Measurements from ENCODE around the gene CRYBB1. TPM values are rescaled to one million over a fixed set of nuclear protein-coding genes. Genes with fewer than 3 reads are reported as not detected.

The CRYBB1 gene
- total RNA-seq: not detected in 2 replicates

DNA sequence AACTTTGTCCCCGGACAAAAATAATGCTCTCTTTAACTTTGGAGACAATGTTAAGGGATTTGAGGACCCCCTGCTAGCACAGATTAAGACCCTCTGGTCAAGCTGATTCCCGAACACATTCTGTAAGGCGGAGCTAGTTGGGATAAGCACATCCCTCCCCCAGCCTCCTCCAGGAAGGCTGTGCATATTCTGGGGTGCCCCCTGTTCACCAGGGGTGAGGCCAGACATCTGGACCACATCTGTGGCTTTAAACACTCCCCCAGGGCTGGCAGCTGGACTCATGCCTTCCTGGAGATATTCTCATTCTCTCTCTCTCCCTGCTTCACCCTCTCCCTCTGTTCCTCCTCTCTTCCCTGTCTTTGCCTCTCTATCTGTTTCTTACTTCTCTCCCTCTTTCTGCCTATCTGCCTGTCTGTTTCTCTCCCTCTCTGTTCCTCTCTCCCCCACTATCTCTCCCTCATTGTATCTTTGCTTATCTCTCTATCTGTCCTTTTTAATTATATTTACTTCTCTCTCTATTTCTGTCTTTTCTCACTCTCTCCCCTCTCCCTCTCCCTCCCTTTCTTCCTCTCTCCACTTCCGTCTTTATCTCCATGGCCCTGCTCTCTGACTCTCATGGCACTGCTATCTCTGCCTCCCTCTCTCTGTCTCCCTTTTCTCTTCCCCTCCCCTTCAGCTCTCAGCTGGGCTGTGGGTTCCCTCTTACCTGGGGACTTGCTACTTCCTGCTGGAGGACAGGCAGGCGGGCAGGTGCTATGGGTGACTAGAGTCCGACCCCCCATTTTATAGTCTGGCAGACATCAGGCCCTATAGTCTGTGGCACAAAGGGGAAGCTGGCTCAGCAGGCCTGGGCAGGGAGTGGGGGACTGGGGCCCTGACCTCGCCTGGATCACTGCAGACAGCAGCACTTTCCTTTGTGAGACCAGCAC is at the start of gene CRYBB1:
TSS of gene CRYBB1 (minus strand) at position 757 of the 929 bp plus-strand sequence. CDS start 1,708 bp downstream, outside the sequence.

DNA sequence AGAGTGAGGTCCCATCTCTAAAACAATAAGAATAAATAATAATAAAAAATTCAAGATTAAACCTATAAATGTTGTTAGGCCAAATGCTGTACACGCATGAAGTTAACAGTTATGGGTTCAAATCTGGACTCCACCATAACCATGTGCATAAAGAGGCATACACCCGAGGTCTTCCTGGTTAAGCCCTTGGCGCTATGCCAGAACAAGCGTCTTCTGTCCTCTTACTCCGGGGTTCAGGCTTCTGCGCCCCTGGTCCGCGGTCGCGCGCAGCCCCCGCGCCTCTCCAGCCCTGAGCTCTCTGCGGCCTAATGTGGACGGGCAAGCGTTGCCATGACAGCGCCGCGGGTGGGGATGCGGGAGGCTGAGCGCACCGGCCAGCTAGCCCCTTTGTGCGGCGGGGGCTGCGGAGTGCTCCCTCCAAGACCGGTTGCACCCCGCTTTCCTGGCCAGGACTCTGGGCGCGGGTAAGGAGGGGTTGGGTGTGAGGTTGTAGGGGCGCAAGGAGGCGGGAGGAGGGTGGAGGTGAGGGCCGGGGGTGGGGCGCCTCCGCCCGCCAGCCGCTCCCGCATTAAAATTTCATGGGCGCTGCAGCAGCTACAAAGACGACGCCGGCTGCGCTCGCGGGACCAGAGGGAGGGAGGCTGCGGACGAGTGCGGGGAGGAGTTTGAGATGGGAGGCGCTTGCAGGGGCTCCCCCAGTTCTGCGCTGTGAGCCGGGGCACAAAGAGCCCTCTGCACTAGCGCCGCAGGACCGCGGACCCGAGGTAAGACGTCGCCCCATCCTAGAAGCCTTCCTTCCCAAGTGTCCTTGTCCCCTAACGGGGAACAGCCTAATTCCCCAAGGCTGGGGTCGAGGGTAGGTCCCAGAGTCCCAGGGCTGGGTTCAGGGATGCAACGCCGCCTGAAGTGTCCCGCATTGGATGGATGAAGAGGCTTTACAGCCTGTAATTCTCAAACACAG is 39.3 kb upstream of the CRYBB1 start, which contains the start of gene MIAT:
TSS of gene MIAT (plus strand) at position 698 of the 961 bp plus-strand sequence.

GRCh38 chr22:26621663-26622062 is 3.8 kb upstream of the CRYBB1 start, which contains the start of gene CRYBA4:
Gene CRYBA4 (plus strand): TSS chr22:26621963. CDS start chr22:26622597, 634 bp downstream.

DNA sequence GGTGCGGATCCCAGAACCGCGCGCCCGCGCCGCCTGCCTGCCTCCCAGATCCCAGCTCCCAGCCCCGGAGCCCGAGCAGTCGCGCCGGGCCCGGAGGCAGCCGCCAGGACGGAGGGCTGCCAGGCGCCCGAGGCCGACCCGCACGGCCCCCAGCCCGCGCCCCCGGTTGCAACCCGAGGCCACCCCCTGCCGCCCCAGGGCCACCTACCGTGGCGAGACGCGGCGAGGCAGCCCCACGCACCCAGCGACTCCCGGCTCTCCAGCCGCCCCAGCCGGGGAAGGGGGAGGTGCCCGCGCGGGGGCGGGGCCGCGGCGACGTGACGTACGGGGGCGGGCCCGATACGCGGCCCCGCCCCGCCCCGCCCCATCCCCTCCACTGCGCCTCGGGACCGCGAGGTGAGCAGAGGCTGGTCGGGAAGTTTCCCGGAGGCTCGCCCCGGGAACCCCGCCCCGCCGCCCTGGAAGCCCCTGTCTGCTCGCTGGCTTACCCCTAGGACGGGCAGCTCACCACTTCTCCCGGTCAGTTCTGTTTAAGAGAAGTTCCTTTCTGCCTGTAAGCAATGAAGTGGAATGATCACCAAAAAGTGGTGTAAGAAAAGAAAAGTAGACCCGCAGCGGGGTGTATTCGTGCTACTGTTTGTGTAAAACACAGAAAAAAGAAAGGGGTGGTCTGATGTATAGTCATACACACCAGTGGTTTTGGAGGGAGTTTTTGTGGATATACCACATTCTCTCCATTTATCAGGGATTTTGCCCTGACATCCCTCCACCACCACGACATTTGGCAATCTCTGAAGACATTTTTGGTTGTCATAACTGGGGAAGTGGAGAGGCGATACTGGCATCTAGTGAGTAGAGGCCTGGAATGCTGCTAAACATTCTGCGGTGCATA is 27.7 kb downstream of the CRYBB1 start, which contains the start of gene TPST2:
TSS of gene TPST2 (minus strand) at position 288 of the 892 bp plus-strand sequence. CDS start 48,502 bp downstream, outside the sequence.

Other genes starting within 250 kb of the CRYBB1 start
- 1.5 and 4.8 TPM in 2 replicates for gene ASPHD2, start 188.8 kb downstream of the CRYBB1 start, total RNA-seq
- 21.0 and 39.9 TPM in 2 replicates for gene HPS4, start 134.2 kb downstream of the CRYBB1 start, total RNA-seq
- gene SRRD, start 134.2 kb downstream of the CRYBB1 start, total RNA-seq: 10.4 and 14.5 TPM in 2 replicates
- 34.7 and 41.0 TPM in 2 replicates for gene TFIP11, start 105.6 kb downstream of the CRYBB1 start, total RNA-seq
- gene TPST2, start 27.9 kb downstream of the CRYBB1 start, total RNA-seq: 25.8 and 47.5 TPM in 2 replicates
- not detected in 2 replicates for gene CRYBA4, start 3.9 kb upstream of the CRYBB1 start, total RNA-seq
- 0.43 and 0.48 TPM in 2 replicates for gene MIAT, start 39.6 kb upstream of the CRYBB1 start, total RNA-seq